ENCODE results near the gene CLPTM1. TPM values are rescaled to one million over a fixed set of nuclear protein-coding genes. Genes with fewer than 3 reads are reported as not detected.
A peak's percentile ranks its signal among the peaks of the same experiment; 100 is the strongest.
"Not testable (repeated sequence)": the region's sequence is repeated elsewhere in the genome, so short reads cannot be mapped to it uniquely, and the experiment has no call there.

CLPTM1 gene
- polyA plus RNA-seq, 3 donors: 14.7 to 84.3 (median 20.0) TPM

DNA sequence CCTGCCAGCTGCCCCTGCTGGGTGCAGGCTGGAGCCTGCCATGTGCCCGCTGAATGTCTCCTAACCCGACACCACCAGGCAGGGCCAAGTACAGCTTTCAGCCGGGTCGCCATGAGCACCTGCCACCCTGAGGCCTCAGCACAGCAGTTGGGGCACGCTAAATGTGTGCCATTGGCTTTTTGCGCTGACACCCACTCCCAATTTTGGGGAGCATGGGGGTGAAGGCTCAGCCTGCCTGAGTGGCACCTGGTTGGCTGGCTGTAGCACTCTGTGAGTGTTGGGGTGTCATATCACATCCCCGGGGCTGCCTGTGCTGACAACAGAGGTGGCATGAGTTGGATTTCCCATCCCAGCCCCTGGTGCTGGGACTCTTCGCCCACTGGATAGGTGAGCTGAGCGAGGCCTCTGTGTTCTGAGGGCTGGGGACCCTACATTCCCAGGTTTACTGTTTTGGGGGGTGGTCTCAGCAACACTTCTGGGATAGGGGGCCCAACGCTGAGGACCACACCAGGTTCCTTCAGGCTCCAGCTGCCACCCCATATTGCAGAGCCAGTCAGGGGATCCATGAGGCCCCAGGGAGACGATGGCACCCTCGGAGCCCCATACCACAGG lies 38.9 kb downstream of the CLPTM1 start:
- Histone ChIP-seq H3K27me3 (ENCODE audit: control insufficient read depth in 2 of 2, insufficient read depth in 2 of 2, low read length in 2 of 2) (no peaks in the 10 kb centered on the region), H3K4me1 (ENCODE audit: control insufficient read depth in 1 of 2, insufficient read depth in 2 of 2, low read length in 2 of 2) (no peaks in the 10 kb centered on the region), H3K4me3 (replicated peaks in 1 of 3; ENCODE audit: low read depth in 2 of 3, low read length in 3 of 3) (no peak overlapping the region), H4K20me1 (ENCODE audit: insufficient read depth, low read length) (no peaks in the 10 kb centered on the region), H3K36me3 (replicated peaks in 1 of 2; ENCODE audit: control insufficient read depth in 1 of 2, insufficient read depth in 2 of 2, low read length in 2 of 2) (peaks cover 34 to 44% of the 10 kb centered on the region in 2 donors), H3K9me3 (replicated peaks in 1 of 2; ENCODE audit: control insufficient read depth in 1 of 2, insufficient read depth in 1 of 2, low read length in 2 of 2) (no peaks in the 10 kb centered on the region), H3K79me2 (ENCODE audit: insufficient read depth, low read length) (no peaks in the 10 kb centered on the region), H3K4me2 (replicated peaks; ENCODE audit: extremely low read depth, low read length, poor library complexity, severe bottlenecking) (no peak overlapping the region), H3K9ac (ENCODE audit: insufficient read depth, low read length, poor library complexity, severe bottlenecking) (no peak overlapping the region), H2AFZ (ENCODE audit: insufficient read depth, low read depth, low read length, poor library complexity, severe bottlenecking) (no peak overlapping the region), H3K27ac (ENCODE audit: low read depth in 1 of 2, low read length in 2 of 2) (no peak overlapping the region)
- Mint-ChIP-seq H3K27me3 (ENCODE audit: low read depth in 3 of 3) (peaks cover 0 to 1% (median 0%) of the 10 kb centered on the region in 3 donors), H3K36me3 (peaks cover 32 to 43% of the 10 kb centered on the region in 2 donors), H3K4me1 (no peaks in the 10 kb centered on the region), H3K4me3 (no peak overlapping the region), H3K9me3 (peaks cover 0 to 3% (median 0%) of the 10 kb centered on the region in 7 donors), H3K27ac (peak overlapping the region in 4 of 7 donors; percentile 27 to 64 (median 50))
- 99% methylated on average over 7 of the region's 12 CpGs for WGBS (ENCODE audit: insufficient coverage)
- DNase-seq: no peak
- intact Hi-C loops (cut with micrococcal nuclease): loop anchor here in 1 of 2 donors (5.0 kb wide), 1 partner anchor 37 kb away; the partner anchor contains the start of gene CLPTM1
- TF ChIP-seq, protein P1, sequence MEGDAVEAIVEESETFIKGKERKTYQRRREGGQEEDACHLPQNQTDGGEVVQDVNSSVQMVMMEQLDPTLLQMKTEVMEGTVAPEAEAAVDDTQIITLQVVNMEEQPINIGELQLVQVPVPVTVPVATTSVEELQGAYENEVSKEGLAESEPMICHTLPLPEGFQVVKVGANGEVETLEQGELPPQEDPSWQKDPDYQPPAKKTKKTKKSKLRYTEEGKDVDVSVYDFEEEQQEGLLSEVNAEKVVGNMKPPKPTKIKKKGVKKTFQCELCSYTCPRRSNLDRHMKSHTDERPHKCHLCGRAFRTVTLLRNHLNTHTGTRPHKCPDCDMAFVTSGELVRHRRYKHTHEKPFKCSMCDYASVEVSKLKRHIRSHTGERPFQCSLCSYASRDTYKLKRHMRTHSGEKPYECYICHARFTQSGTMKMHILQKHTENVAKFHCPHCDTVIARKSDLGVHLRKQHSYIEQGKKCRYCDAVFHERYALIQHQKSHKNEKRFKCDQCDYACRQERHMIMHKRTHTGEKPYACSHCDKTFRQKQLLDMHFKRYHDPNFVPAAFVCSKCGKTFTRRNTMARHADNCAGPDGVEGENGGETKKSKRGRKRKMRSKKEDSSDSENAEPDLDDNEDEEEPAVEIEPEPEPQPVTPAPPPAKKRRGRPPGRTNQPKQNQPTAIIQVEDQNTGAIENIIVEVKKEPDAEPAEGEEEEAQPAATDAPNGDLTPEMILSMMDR (IDR thresholded peaks at IDR 0.05): no peak

DNA sequence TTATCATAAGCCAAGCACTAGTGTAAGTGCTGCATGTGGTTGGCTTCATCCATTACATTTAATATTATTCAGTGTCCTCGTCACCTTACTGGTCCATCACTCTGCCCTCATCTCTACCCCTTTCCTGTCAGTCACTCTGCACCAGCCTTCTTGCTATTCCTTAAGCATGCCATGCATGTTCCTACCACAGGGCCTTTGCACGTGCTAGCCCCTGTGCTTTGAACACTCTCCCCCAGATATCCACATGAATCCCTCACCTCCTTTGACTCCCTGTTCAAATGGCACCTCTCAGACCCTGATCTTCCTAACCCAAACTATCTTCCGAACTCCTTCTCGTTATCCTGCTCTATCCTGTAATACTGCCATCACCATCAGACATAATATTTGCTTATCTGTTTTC lies 42.8 kb downstream of the CLPTM1 start:
- Histone ChIP-seq H4K20me1 (ENCODE audit: insufficient read depth, low read length) (peaks cover 9% of the 10 kb centered on the region), H3K4me2 (replicated peaks; ENCODE audit: extremely low read depth, low read length, poor library complexity, severe bottlenecking) (no peak overlapping the region), H3K4me1 (ENCODE audit: control insufficient read depth in 1 of 2, insufficient read depth in 2 of 2, low read length in 2 of 2) (peaks cover 13 to 14% of the 10 kb centered on the region in 2 donors), H3K27me3 (ENCODE audit: control insufficient read depth in 2 of 2, insufficient read depth in 2 of 2, low read length in 2 of 2) (no peaks in the 10 kb centered on the region), H2AFZ (ENCODE audit: insufficient read depth, low read depth, low read length, poor library complexity, severe bottlenecking) (no peak overlapping the region), H3K27ac (ENCODE audit: low read depth in 1 of 2, low read length in 2 of 2) (no peak overlapping the region), H3K9ac (ENCODE audit: insufficient read depth, low read length, poor library complexity, severe bottlenecking) (no peak overlapping the region), H3K79me2 (ENCODE audit: insufficient read depth, low read length) (peaks cover 8% of the 10 kb centered on the region), H3K36me3 (replicated peaks in 1 of 2; ENCODE audit: control insufficient read depth in 1 of 2, insufficient read depth in 2 of 2, low read length in 2 of 2) (peaks cover 2 to 9% of the 10 kb centered on the region in 2 donors), H3K9me3 (replicated peaks in 1 of 2; ENCODE audit: control insufficient read depth in 1 of 2, insufficient read depth in 1 of 2, low read length in 2 of 2) (no peaks in the 10 kb centered on the region), H3K4me3 (replicated peaks in 1 of 3; ENCODE audit: low read depth in 2 of 3, low read length in 3 of 3) (no peak overlapping the region)
- Mint-ChIP-seq H3K4me1 (peaks cover 12% of the 10 kb centered on the region), H3K4me3 (no peak overlapping the region), H3K36me3 (peaks cover 10 to 20% of the 10 kb centered on the region in 2 donors), H3K27me3 (ENCODE audit: low read depth in 3 of 3) (peaks cover 0 to 5% (median 1%) of the 10 kb centered on the region in 3 donors), H3K9me3 (peaks cover 0 to 3% (median 0%) of the 10 kb centered on the region in 7 donors), H3K27ac (no peak overlapping the region)
- TF ChIP-seq, protein P1 (IDR thresholded peaks at IDR 0.05): no peak
- DNase-seq: no peak
- WGBS (ENCODE audit: insufficient coverage): 95% methylated on average over 4 of the region's 4 CpGs
- intact Hi-C loops (cut with micrococcal nuclease): no loop called here

DNA sequence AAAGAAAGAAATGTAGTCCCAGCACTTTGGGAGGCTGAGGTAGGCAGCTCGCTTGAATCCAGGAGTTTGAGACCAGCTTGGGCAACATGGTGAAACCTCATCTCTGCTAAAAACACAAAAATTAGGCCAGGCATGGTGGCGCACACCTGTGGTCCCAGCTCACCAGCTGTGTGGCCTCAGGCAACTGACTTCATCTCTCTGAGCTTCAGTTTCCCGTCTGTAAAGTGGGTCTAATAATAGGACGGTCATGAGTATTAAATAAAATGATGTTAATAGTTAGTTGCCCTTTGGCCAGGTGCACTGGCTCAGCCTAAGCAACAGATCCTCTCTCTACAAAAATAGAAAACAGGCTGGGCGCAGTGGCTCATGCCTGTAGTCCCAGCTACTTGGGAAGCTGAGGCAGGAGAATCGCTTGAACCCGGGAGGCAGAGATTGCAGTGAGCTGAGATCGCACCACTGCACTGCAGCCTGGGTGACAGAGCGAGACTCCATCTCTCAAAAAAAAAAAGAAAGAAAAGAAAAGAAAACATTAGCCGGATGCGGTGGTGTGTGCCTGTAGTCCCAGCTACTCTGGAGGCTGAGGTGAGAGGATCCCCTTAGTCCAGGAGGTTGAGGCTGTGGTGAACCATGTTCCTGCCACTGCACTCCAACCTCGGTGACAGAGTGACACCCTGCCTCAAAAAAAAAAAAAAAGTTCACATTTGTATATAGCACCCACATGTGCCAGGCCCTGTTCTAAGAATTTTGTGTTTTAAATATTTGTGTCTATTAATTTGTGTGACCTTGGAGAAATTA lies 44.1 kb downstream of the CLPTM1 start:
- Mint-ChIP-seq H3K27ac (peak overlapping the region in 4 of 7 donors; percentile 30 to 80 (median 39)), H3K36me3 (peaks cover 4 to 22% of the 10 kb centered on the region in 2 donors), H3K4me1 (peaks cover 12% of the 10 kb centered on the region)
- H3K4me2 ChIP-seq (replicated peaks; ENCODE audit: extremely low read depth, low read length, poor library complexity, severe bottlenecking); H3K4me3 Mint-ChIP-seq; H3K27me3 ChIP-seq (ENCODE audit: control insufficient read depth in 2 of 2, insufficient read depth in 2 of 2, low read length in 2 of 2); DNase-seq; intact Hi-C loops (cut with micrococcal nuclease); H3K79me2 ChIP-seq (ENCODE audit: insufficient read depth, low read length); H3K9ac ChIP-seq (ENCODE audit: insufficient read depth, low read length, poor library complexity, severe bottlenecking); H3K4me3 ChIP-seq (replicated peaks in 1 of 3; ENCODE audit: low read depth in 2 of 3, low read length in 3 of 3); H3K9me3 ChIP-seq (replicated peaks in 1 of 2; ENCODE audit: control insufficient read depth in 1 of 2, insufficient read depth in 1 of 2, low read length in 2 of 2); H3K27ac ChIP-seq (ENCODE audit: low read depth in 1 of 2, low read length in 2 of 2); H2AFZ ChIP-seq (ENCODE audit: insufficient read depth, low read depth, low read length, poor library complexity, severe bottlenecking); H3K9me3 Mint-ChIP-seq; H3K27me3 Mint-ChIP-seq (ENCODE audit: low read depth in 3 of 3): not testable (repeated sequence)
- Histone ChIP-seq H3K36me3 (replicated peaks in 1 of 2; ENCODE audit: control insufficient read depth in 1 of 2, insufficient read depth in 2 of 2, low read length in 2 of 2) (peaks cover 0 to 15% of the 10 kb centered on the region in 2 donors), H4K20me1 (ENCODE audit: insufficient read depth, low read length) (peaks cover 19% of the 10 kb centered on the region), H3K4me1 (ENCODE audit: control insufficient read depth in 1 of 2, insufficient read depth in 2 of 2, low read length in 2 of 2) (peaks cover 13 to 14% of the 10 kb centered on the region in 2 donors)
- 70% methylated on average over 2 of the region's 12 CpGs for WGBS (ENCODE audit: insufficient coverage)
